GM19193 (cell line): ENCODE data around the gene LDLRAD4.

Source experiments
- POLR2A ChIP-seq: IDR thresholded peaks from 4 replicates; pipeline ENCODE4 v1.6.1; 2011; ENCODE audit not compliant: insufficient read depth, insufficient read length; ENCODE audit errors: extremely low read depth

The LDLRAD4 gene

DNA sequence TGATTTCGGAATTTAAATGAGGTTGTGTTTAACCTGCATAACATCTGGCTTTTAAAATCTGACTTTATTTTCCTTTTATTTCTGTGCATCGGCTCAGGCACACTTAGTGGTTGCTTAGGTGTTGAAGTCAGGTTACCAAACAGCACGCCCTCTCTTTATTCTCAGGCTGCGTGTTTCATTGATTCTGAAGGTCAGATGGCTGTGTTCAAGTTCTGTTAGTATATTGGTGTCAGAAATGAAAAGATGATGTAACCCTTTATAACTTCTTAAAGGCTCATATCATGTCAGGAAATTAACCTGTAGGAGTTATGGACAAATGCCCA, 246.5 kb downstream of the LDLRAD4 start:
- TF ChIP-seq POLR2A: no peak

DNA sequence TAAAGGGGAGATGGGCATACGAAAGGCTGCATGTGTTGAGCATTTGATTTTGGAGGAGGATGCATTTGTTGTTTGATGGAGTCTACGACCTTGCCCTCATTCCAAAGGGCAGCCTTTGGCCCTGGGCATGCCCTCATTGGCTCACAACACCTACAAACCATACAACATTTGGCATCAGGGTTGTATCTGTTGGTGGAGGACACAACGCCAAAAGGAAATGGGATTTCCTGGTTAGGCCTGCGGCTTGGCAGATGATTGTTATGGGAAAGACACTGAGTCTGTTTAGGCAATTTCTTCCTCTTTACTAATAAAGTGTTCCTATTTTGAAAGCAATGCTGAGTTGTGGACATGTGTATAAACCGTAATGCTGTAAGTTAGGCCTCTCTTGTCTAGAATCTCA, 246.9 kb downstream of the LDLRAD4 start:
- no peak for TF ChIP-seq POLR2A

DNA sequence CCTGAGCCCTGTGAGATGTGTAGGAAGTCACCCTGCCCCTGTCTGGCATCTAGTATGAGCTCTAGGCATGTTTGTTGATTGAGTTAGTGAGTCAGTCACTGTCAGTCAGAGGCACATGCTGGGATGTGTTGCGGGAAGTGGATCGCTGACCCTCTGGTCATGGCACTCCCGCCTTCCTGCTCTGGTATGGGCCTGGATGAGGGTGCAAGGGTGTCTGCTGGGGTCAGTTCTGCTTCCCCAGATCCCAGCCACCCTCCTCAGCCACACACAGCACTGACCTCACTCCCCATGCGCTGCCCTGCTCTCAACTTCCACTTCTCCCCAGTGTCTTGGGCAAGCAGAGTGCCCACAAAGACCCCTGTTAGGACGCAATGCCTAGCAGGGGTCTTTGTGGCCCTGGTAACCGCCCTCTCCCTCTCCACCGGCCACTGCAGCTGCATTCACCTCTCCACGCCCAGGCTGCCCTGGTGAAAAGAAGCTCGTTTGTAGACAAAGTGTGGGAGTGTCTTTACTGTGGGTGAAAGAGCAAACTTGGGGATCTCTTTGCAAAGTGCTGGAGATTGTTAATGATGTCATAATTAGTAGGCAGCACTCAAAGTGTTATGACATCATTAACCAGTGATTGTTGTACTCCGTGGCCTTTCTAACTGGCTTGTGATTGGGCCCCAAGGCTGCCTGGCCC, 252.1 kb downstream of the LDLRAD4 start:
- TF ChIP-seq POLR2A: no peak

DNA sequence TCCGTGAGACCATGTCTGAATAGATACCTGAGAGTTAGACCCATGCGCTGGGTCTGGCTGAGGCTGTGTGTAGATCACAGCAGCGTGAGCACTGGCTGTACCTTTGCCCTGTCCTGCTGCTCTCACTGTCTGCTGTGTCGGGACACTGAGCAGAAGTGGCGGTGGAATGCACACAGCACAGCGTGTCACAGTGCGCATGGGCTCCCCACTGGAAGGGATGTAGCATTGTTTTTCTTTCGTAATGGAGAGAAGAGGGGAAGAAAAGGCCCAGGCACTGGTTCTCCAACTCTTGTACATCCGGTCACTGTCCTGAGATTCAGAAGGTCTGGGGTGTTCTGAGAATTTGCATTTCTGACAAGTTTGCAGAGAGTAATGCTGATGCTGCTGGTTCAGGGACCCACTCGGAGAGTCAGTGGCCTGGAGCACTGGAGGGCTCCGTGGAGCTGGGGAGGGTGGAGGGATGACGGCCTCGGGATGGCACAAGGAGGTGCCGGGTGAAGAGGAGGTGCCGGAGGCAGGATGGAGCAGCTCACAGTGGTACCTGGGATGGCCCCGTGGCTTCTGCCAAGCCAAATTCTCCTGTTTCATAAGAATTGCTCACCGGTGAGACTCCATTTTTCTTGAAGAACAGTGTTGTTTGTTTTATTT, 252.8 kb downstream of the LDLRAD4 start:
- no peak for TF ChIP-seq POLR2A

DNA sequence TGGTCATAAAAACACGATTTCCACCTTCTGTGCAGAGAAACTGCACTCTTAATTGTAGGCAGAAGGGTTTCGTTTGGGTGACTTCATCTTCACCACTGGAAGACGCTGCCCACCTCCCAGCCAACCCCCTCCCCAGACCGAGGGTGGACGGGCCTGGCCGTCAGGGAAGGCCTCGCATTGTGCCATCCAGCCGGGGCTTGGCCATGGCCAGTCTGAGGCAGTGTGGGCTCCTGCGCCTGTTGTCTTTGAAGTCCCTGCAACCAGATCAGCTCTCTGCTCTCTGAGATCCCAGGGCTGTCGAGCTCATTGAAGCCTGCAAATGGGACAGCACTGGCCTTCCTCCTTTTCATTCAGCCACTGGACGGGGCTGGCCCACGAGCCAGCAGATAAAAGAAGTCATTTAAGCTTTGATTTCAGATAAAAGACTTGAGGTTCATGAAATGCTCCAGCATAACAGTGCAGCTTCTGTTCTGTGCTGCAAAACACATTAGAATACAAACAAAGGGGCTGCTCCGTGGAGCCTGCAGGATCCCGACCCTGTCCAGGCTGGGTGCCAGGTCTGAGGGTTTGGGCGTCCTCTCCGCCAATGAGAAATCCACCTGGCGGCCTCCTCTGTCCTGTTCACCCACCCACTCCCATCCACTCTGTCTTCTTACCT, 253.5 kb downstream of the LDLRAD4 start:
- TF ChIP-seq POLR2A: no peak

DNA sequence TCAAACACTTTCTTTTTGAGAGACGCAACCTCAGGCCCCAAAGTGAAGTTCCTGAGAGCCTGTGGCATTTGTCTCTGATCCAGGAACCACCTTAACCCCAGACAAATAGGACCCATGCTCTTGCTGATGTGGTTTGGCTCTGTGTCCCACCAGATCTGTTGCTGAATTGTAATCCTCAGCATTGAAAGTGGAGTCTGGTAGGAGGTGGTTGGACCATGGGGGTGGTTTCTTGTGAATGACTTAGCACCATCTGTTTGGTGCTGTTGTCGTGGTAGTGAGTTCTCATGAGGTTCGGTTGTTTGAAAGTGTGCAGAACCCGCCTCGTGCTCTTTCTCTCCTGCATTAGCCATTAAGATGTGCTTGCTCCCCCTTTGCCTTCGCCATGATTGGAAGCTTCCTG, 255.2 kb downstream of the LDLRAD4 start:
- no peak for TF ChIP-seq POLR2A

DNA sequence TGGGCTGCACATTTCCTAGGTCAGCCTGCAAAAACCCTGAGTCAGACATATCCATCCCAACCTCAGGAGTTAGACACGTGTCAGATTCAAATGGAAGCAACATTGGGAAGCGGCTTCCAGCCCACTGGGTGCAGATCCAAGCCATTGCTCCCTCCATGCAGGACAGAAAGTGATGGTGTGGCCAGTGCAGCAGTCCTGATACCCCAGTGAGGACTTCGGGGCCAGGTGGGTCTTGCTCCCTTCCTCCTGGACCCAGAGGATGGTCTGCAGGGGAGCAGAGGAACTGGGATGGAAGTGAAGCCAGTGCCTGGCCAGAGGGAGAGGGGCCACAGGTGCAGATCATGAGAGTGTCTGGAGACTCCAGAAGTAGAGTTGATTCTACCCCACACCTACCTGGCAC, 255.8 kb downstream of the LDLRAD4 start:
- no peak for TF ChIP-seq POLR2A

DNA sequence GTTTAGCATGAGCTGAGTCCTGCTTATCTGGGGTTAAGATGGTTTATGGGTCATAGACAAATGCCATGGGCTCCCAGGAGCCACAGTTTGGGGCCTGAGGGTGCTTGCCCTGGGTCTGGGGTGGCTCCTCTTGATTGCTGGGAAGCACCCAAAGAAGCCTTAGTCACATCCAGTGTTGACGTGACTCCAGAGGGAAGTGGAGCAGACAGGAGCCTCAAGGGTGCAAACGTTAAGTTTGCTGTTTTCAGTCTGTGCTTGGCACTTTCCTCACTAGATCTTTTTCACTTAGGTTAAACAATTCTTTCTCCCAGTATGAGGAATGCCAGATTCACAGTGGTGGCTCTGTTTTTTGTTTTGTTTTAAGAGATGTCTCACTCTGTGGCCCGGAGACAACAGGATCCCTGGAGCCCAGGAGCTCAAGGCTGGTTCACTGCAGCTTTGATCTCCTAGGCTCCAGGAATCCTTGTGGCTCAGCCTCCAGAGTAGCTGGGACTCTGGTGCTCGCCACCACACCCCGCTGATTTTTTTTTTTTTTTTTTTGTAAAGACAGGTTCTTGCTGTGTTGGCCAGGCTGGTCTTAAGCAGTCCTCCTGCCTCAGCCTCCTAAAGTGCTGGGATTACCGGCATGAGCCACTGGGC, 256.5 kb downstream of the LDLRAD4 start:
- no peak for TF ChIP-seq POLR2A

DNA sequence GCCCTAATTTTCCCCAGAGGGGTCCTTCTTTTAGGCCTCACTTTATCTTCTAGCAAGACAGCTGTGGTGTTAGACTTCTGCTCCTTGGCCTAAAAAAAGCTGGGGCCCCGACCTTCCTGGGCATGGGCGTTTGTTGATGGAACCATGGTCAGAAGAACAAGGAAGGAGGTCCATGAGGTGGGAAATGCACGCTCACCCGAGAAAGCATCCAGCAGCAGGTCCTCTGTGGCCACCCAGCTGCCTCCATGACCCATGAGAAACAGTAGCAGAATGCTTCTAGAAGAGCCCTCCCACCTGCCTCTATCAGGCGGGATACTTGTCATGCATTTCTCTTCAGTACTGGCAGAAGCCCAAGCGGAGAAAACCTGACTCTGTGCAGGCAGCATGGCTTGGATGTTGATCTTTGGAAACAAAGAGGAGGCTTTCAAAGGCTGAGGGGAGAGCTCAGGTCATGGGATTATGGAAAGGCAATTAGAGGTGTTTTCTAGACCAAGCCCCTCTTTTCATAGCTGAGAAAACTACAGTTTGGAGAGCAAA, 258.7 kb downstream of the LDLRAD4 start:
- TF ChIP-seq POLR2A: no peak

DNA sequence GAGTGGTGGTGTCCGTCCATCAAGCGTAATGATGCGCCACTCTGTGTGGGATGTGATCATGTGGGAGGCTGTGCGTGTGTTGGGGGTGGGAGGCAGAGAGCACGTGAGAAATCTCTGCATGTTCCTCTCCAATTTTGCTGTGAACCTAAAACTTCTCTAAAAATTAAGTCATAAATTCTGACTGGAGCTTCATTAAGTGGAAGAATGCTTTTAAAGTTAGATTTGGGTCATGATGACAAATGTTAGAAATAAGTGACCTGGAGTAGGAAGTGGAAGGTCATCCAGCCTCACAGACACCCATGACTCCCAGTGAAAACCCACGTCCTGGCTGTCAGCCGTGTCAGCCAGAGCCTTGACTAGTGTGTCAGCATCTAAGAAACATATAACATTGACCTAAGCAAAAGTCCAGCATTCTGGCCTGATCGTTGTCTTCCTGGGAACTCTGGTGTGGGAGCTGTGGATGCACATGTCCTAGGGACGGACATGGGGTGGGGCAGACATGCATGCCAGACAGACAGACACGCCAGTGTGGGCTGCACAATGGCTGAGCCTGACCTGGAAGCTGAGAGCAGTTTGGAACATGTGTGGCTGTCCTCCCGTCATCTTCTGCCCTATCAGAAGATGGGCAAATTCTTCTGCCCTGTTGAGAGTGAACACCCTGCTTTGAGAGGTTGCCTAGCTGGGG, 262.2 kb downstream of the LDLRAD4 start:
- no peak for TF ChIP-seq POLR2A

DNA sequence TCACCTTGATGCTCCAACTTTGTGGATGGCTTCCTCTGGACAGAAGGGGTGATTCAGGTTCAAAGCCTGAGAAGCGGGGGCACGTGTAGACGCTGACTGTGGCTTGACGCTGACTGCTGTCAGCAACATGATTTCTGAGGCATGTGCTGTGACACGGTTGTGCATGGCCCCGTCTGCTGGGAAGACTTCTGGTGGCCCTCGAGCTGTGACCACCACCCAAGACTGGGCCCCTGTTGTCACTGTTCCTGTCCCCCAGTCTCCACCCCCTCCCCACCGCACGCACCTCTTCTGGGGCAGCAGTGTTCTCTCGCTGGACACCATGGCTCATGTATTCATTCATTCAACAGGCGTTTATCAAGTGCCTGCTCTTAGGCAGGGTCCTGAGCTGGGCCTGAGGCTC, 262.8 kb downstream of the LDLRAD4 start:
- TF ChIP-seq POLR2A: no peak

DNA sequence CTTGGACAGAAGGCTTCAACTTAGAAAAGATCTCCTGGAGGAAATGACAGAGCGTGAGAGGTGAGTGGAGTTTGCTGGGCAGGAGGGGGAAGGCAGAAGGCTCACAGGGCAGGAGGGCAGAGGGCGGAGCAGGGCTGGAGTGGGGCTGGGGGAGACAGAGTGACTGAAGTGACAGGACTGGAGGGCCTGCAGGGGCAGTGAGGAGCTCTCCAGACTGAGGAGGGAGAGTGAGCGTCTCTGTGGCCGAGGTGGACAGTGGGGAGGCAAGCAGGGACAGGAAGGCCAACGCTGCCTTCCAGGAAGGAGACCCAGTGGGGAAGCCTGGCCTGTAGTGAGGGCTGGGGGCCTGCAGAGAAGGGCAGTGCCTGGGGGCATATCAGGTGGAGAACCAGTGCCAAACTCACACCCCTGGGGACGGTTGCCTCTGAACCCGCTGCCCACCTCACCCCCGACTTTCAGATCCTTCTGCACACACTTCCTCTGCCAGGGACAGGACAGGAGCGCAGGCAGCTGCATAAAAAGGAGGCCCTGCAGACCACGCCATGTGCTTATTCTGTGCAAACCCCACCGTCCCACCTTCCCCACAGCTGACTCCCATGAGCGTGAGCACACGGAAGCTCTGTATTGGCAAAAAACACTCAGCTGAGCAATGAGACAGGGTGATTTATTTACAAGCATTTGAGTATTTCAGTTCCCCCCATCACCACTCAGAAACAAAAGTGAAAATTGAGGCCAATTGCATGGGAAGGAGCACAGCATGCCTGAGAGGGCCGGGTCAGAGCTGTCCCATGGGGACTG, 263.5 kb downstream of the LDLRAD4 start:
- no peak for TF ChIP-seq POLR2A

DNA sequence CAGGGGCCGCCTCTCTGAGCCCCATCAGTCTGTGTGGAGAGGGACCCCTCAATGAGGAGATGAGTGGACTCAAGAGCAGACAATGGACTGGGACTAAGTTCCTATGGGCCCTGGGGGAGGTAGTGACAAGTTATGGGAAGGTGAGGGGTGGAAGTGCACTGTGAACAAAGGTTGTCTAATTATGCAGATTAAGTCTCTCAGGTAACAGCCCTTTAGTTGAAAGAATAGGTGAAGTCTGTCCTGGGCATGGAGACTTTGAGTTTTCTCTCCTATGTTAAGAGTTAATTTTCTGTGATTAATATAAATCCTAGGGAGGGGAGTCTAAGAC, 264.0 kb downstream of the LDLRAD4 start:
- TF ChIP-seq POLR2A: no peak
